Measurements from ENCODE around the gene MGLL.

MGLL gene

GRCh38 chr3:127694467-127695215 lies 127.7 kb downstream of the MGLL start:
- TF ChIP-seq GABPA (IDR thresholded peaks at IDR 0.05; ENCODE audit: low read depth) (no peak), CTCF (IDR thresholded peaks at IDR 0.05; ENCODE audit: insufficient read depth, low read length) (peak; percentile 57)
- no peak overlapping the region for H3K27ac ChIP-seq (replicated peaks)
- peak in 1 of 2 experiments; percentile 67 for DNase-seq (ENCODE audit: low read depth in 1 of 2, low spot score in 1 of 2)
- H3K4me3 ChIP-seq (replicated peaks; ENCODE audit: insufficient read depth, low read length), result no peak overlapping the region
- no peaks in the 10 kb centered on the region for H3K27me3 ChIP-seq (ENCODE audit: insufficient read depth, poor library complexity, severe bottlenecking)

GRCh38 chr3:127693336-127693843 lies 128.9 kb downstream of the MGLL start:
- Histone ChIP-seq H3K4me3 (replicated peaks; ENCODE audit: insufficient read depth, low read length) (no peak overlapping the region), H3K27ac (replicated peaks) (no peak overlapping the region), H3K27me3 (ENCODE audit: insufficient read depth, poor library complexity, severe bottlenecking) (no peaks in the 10 kb centered on the region)
- no peak for TF ChIP-seq CTCF (IDR thresholded peaks at IDR 0.05; ENCODE audit: insufficient read depth, low read length)
- TF ChIP-seq SPI1 (IDR thresholded peaks at IDR 0.05; ENCODE audit: borderline replicate concordance, low read depth), result no peak
- TF ChIP-seq REST (IDR thresholded peaks at IDR 0.05; ENCODE audit: insufficient replicate concordance, low read depth), result no peak
- TF ChIP-seq GABPA (IDR thresholded peaks at IDR 0.05; ENCODE audit: low read depth), result no peak
- TF ChIP-seq POLR2AphosphoS5 (IDR thresholded peaks at IDR 0.05; ENCODE audit: low read depth), result no peak
- DNase-seq (ENCODE audit: low read depth in 1 of 2, low spot score in 1 of 2), result no peak

- Histone ChIP-seq H3K27me3 (ENCODE audit: insufficient read depth, poor library complexity, severe bottlenecking) (no peaks in the 10 kb centered on the region), H3K27ac (replicated peaks) (no peak overlapping the region), H3K4me3 (replicated peaks; ENCODE audit: insufficient read depth, low read length) (no peak overlapping the region)
- no peak for DNase-seq (ENCODE audit: low read depth in 1 of 2, low spot score in 1 of 2)
- no peak for TF ChIP-seq GABPA (IDR thresholded peaks at IDR 0.05; ENCODE audit: low read depth)
- no peak for TF ChIP-seq POLR2AphosphoS5 (IDR thresholded peaks at IDR 0.05; ENCODE audit: low read depth)
- no peak for TF ChIP-seq SPI1 (IDR thresholded peaks at IDR 0.05; ENCODE audit: borderline replicate concordance, low read depth)
- no peak for TF ChIP-seq REST (IDR thresholded peaks at IDR 0.05; ENCODE audit: insufficient replicate concordance, low read depth)
- TF ChIP-seq CTCF (IDR thresholded peaks at IDR 0.05; ENCODE audit: insufficient read depth, low read length), result no peak
These were observed 129.6 kb downstream of the MGLL start for GRCh38 chr3:127692501-127693335.

Data from HL-60 (cell line).